ENCODE results near the gene ALDH6A1. TPM values are rescaled to one million over a fixed set of nuclear protein-coding genes. Genes with fewer than 3 reads are reported as not detected.
"Not testable (repeated sequence)": the region's sequence is repeated elsewhere in the genome, so short reads cannot be mapped to it uniquely, and the experiment has no call there.

The ALDH6A1 gene
- total RNA-seq = 48.3 TPM
- polyA plus RNA-seq = 24.8 TPM

- Histone ChIP-seq H3K27ac (ENCODE audit: low read depth) (peak within 1 kb of the TSS; percentile 67), H3K4me1 (ENCODE audit: insufficient read depth) (no peaks in the 10 kb centered on the region), H3K36me3 (ENCODE audit: insufficient read depth) (no peaks in the 10 kb centered on the region), H3K4me3 (ENCODE audit: low read depth, low read length) (peak within 1 kb of the TSS; percentile 64)
- under 1% methylated on average over 46 of the region's 46 CpGs for WGBS
- peak; percentile 100 for DNase-seq (ENCODE audit: extremely low spot score)
Measured at GRCh38 chr14:74084277-74085046, at the start of gene ALDH6A1, which contains the start of gene LIN52. TSS of gene ALDH6A1 (minus strand) at chr14:74084453. CDS start at chr14:74084394, 59 bp downstream. TSS of gene LIN52 (plus strand) at chr14:74084956. CDS start at chr14:74084975, 19 bp downstream.

GRCh38 chr14:74127634-74128033, 43.4 kb upstream of the ALDH6A1 start:
- no peaks in the 10 kb centered on the region for H3K36me3 ChIP-seq (ENCODE audit: insufficient read depth)
- no peaks in the 10 kb centered on the region for H3K4me1 ChIP-seq (ENCODE audit: insufficient read depth)
- H3K27ac ChIP-seq (ENCODE audit: low read depth) = no peak overlapping the region
- H3K4me3 ChIP-seq (ENCODE audit: low read depth, low read length) = no peak overlapping the region
- 94% methylated on average over 1 of the region's 1 CpG for WGBS
- DNase-seq (ENCODE audit: extremely low spot score) = no peak

GRCh38 chr14:74126315-74127013, 42.2 kb upstream of the ALDH6A1 start:
- 97% methylated on average over 1 of the region's 1 CpG for WGBS

GRCh38 chr14:74125487-74125886, 41.2 kb upstream of the ALDH6A1 start:
- H3K36me3 ChIP-seq (ENCODE audit: insufficient read depth); DNase-seq (ENCODE audit: extremely low spot score); H3K4me1 ChIP-seq (ENCODE audit: insufficient read depth); H3K27ac ChIP-seq (ENCODE audit: low read depth); H3K4me3 ChIP-seq (ENCODE audit: low read depth, low read length): not testable (repeated sequence)
- WGBS = 91% methylated on average over 4 of the region's 5 CpGs

More at GRCh38 chr14:74126315-74127013, 42.2 kb upstream of the ALDH6A1 start:
- no peak overlapping the region for H3K4me3 ChIP-seq (ENCODE audit: low read depth, low read length)
- no peaks in the 10 kb centered on the region for H3K4me1 ChIP-seq (ENCODE audit: insufficient read depth)
- no peaks in the 10 kb centered on the region for H3K36me3 ChIP-seq (ENCODE audit: insufficient read depth)
- DNase-seq (ENCODE audit: extremely low spot score) = no peak
- no peak overlapping the region for H3K27ac ChIP-seq (ENCODE audit: low read depth)

- not testable (repeated sequence) for H3K36me3 ChIP-seq (ENCODE audit: insufficient read depth); H3K27ac ChIP-seq (ENCODE audit: low read depth); H3K4me3 ChIP-seq (ENCODE audit: low read depth, low read length); H3K4me1 ChIP-seq (ENCODE audit: insufficient read depth); DNase-seq (ENCODE audit: extremely low spot score)
- WGBS = 92% methylated on average over 13 of the region's 13 CpGs
Measured at GRCh38 chr14:74111395-74112216, 27.4 kb upstream of the ALDH6A1 start.

- H3K36me3 ChIP-seq (ENCODE audit: insufficient read depth) = no peaks in the 10 kb centered on the region
- H3K4me1 ChIP-seq (ENCODE audit: insufficient read depth) = no peaks in the 10 kb centered on the region
- WGBS = 61% methylated on average over 1 of the region's 1 CpG
- no peak overlapping the region for H3K4me3 ChIP-seq (ENCODE audit: low read depth, low read length)
- H3K27ac ChIP-seq (ENCODE audit: low read depth) = no peak overlapping the region
- DNase-seq (ENCODE audit: extremely low spot score) = no peak
Measured at GRCh38 chr14:74109369-74109768, 25.1 kb upstream of the ALDH6A1 start.

DNA sequence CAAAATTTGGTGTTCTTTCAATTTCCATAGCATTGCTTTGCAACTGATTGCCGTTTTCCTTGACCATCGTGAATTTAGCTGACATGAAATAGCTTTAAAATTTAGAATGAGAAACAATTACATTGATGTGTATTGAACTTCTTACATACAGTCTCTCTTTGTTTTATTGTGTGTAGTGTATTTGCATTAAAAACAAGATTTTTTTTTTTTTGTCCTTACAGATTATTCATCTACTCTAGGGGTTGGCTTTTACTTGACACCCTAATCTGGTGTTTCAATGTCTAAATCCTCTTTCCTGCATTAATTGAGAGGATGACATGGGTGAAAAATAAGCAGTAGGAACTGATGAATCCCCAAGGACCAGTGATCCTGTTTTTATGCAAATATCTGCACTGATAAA, 21.1 kb upstream of the ALDH6A1 start:
- Histone ChIP-seq H3K4me3 (ENCODE audit: low read depth, low read length) (no peak overlapping the region), H3K27ac (ENCODE audit: low read depth) (no peak overlapping the region), H3K4me1 (ENCODE audit: insufficient read depth) (no peaks in the 10 kb centered on the region), H3K36me3 (ENCODE audit: insufficient read depth) (peaks cover 3% of the 10 kb centered on the region)
- WGBS = 89% methylated on average over 2 of the region's 2 CpGs
- DNase-seq (ENCODE audit: extremely low spot score) = no peak

DNA sequence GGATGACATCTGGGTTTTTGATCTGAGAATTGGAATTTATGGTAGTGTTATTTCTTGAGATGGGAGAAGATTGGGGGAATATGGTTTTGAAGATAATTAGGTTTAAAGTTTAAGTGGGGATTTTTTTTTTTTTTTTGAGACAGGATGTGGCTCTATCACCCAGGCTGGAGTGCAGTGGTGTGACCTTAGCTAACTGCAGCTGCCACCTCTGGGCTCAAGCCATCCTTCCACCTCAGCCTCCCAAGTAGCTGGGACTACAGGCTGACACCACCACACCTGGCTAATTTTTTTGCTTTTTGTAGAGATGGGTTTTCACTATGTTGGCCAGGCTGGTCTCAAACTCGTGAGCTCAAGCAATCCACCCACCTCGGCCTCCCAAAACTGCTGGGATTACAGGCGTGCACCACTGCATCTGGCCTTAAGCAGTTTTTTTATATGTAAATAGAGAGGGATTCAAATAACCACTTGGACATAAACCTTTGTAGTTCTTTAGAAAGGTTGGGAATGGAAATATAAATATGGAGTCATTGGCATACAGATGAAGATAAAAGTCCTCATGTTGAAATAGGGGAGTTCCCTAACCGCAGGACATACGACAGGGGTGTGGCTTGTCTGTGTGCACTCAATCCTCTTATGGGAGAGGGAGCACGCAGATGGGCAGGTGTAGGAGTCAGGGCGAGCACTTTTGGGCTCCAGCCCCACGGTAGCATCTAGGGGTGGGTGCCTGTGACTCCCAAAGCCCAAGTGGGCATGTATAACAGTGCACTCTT, 5.2 kb upstream of the ALDH6A1 start:
- H3K36me3 ChIP-seq (ENCODE audit: insufficient read depth) = no peaks in the 10 kb centered on the region
- DNase-seq (ENCODE audit: extremely low spot score) = no peak
- H3K27ac ChIP-seq (ENCODE audit: low read depth) = no peak overlapping the region
- 94% methylated on average over 8 of the region's 8 CpGs for WGBS
- no peaks in the 10 kb centered on the region for H3K4me1 ChIP-seq (ENCODE audit: insufficient read depth)
- no peak overlapping the region for H3K4me3 ChIP-seq (ENCODE audit: low read depth, low read length)

- Histone ChIP-seq H3K27ac (ENCODE audit: low read depth) (no peak overlapping the region), H3K36me3 (ENCODE audit: insufficient read depth) (no peaks in the 10 kb centered on the region), H3K4me3 (ENCODE audit: low read depth, low read length) (peak overlapping the region; percentile 64), H3K4me1 (ENCODE audit: insufficient read depth) (no peaks in the 10 kb centered on the region)
- DNase-seq (ENCODE audit: extremely low spot score) = no peak
- WGBS = 85% methylated on average over 1 of the region's 1 CpG
Measured at GRCh38 chr14:74085828-74086227, 1.6 kb upstream of the ALDH6A1 start.

DNA sequence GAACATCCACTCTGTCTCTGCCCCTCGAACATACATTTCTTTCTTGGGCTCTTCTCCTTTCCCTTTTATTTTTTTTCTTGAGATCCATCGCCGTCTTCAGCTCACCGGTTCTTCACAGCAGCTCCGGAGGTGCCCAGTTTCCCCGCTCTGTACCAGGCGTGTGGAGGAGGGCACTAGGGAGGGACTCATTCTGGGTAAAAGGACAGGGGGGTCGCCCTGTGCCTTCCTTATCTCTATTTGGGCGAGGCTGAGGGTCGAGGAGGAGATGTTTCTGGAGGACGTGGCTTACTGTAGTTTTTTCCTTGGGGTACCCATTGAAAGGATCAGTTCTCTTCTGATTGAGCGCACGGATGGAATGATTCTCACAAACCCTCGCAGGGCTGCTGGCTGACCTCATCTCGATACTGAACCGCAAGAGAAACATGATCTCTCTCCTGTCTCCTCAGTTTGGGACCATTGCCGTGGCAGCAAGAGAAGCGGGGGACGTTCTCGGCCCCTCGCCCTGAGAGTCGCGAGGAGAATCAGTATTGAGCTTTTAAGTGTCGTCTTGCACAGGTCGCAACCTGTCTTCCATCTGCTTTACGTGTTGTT, 889 bp upstream of the ALDH6A1 start:
- H3K4me1 ChIP-seq (ENCODE audit: insufficient read depth) = no peaks in the 10 kb centered on the region
- H3K4me3 ChIP-seq (ENCODE audit: low read depth, low read length) = peak overlapping the region; percentile 64
- H3K27ac ChIP-seq (ENCODE audit: low read depth) = peak overlapping the region; percentile 67
- no peaks in the 10 kb centered on the region for H3K36me3 ChIP-seq (ENCODE audit: insufficient read depth)
- DNase-seq (ENCODE audit: extremely low spot score) = no peak
- WGBS = under 1% methylated on average over 26 of the region's 26 CpGs

- WGBS = under 1% methylated on average over 15 of the region's 15 CpGs
- DNase-seq (ENCODE audit: extremely low spot score) = no peak
Measured at GRCh38 chr14:74083784-74084276, 423 bp downstream of the ALDH6A1 start.

GRCh38 chr14:74083161-74083560, 1.1 kb downstream of the ALDH6A1 start:
- 67% methylated on average over 3 of the region's 3 CpGs for WGBS
- DNase-seq (ENCODE audit: extremely low spot score) = no peak
- no peaks in the 10 kb centered on the region for H3K4me1 ChIP-seq (ENCODE audit: insufficient read depth)
- no peaks in the 10 kb centered on the region for H3K36me3 ChIP-seq (ENCODE audit: insufficient read depth)
- H3K27ac ChIP-seq (ENCODE audit: low read depth) = no peak overlapping the region
- peak overlapping the region; percentile 64 for H3K4me3 ChIP-seq (ENCODE audit: low read depth, low read length)

More at GRCh38 chr14:74083784-74084276, 423 bp downstream of the ALDH6A1 start:
- Histone ChIP-seq H3K27ac (ENCODE audit: low read depth) (peak overlapping the region; percentile 43), H3K4me1 (ENCODE audit: insufficient read depth) (no peaks in the 10 kb centered on the region), H3K4me3 (ENCODE audit: low read depth, low read length) (peak overlapping the region; percentile 64), H3K36me3 (ENCODE audit: insufficient read depth) (no peaks in the 10 kb centered on the region)
